Naive thymus-derived CD8-positive, alpha-beta T cell (primary cell): ENCODE data around the gene TRMU. TPM values are rescaled to one million over a fixed set of nuclear protein-coding genes. Genes with fewer than 3 reads are reported as not detected.

Experiments used
- ATAC-seq, 2 donors: fragments of 150-1000 bp; cut with Tn5 transposase in 1 of 2; sonication (Bioruptor Pico), chemical (Tn5 transposase) in 1 of 2; 1 replicate in 1 of 2; 2 replicates in 1 of 2; pipeline ENCODE4 v1.10.0; 2021; ENCODE audit warnings: mild to moderate bottlenecking in 2 of 2, moderate library complexity in 2 of 2
- POLR2A ChIA-PET: fragments of 350-600 bp; sonication (Branson Sonifier 250); formaldehyde crosslinking; loops from one replicate; lab custom pipeline; 2021; ENCODE audit warnings: antibody characterized with exemption; lab: Charles Lee
- DNase-seq, 10 donors: peaks; one replicate each; pipeline versions ENCODE4 v3.0.0 to v3.0.0-alpha.2; 2020 to 2022
- H3K27ac Mint-ChIP-seq, 10 donors: one replicate each; pipeline ENCODE4 v1.8.0; 2020 to 2022; ENCODE audit warnings: mild to moderate bottlenecking in 10 of 10, mixed read lengths in 10 of 10, moderate library complexity in 4 of 10, inconsistent platforms in 1 of 10
- H3K27me3 Mint-ChIP-seq, 5 donors: one replicate each; pipeline ENCODE4 v1.8.0; 2021 to 2022; ENCODE audit warnings: mixed read lengths in 5 of 5
- H3K36me3 Mint-ChIP-seq, 3 donors: one replicate each; pipeline ENCODE4 v1.8.0; 2020 to 2022; ENCODE audit warnings: mixed read lengths in 3 of 3, mild to moderate bottlenecking in 2 of 3, inconsistent platforms in 1 of 3
- H3K4me1 Mint-ChIP-seq, 4 donors: one replicate each; pipeline ENCODE4 v1.8.0; 2021 to 2022; ENCODE audit warnings: mixed read lengths in 4 of 4
- H3K4me3 Mint-ChIP-seq, 10 donors: one replicate each; pipeline ENCODE4 v1.8.0; 2020 to 2022; ENCODE audit warnings: mild to moderate bottlenecking in 10 of 10, mixed read lengths in 10 of 10, moderate library complexity in 6 of 10, inconsistent platforms in 1 of 10
- H3K9me3 Mint-ChIP-seq, 9 donors: one replicate each; pipeline ENCODE4 v1.8.0; 2020 to 2022; ENCODE audit warnings: mixed read lengths in 9 of 9, mild to moderate bottlenecking in 3 of 9, inconsistent platforms in 1 of 9, moderate library complexity in 1 of 9
- polyA plus RNA-seq, 3 donors: library from polyadenylated mRNA; unstranded; fragments of 300-500 nt; fragmentation: Illumina TruSeq; gene quantifications; one replicate each; pipeline ENCODE4 v1.2.3, GENCODE V29; 2021
- total RNA-seq, 8 experiments: library from RNA in 2 of 8; stranded (reverse) in 2 of 8; gene quantifications; one replicate each; pipeline ENCODE4 v1.2.3 and lab custom pipeline; 2021 to 2026

Gene TRMU
- total and polyA plus RNA-seq, 5 experiments from 2014 or later = 14.6 to 91.7 (median 17.3) TPM

DNA sequence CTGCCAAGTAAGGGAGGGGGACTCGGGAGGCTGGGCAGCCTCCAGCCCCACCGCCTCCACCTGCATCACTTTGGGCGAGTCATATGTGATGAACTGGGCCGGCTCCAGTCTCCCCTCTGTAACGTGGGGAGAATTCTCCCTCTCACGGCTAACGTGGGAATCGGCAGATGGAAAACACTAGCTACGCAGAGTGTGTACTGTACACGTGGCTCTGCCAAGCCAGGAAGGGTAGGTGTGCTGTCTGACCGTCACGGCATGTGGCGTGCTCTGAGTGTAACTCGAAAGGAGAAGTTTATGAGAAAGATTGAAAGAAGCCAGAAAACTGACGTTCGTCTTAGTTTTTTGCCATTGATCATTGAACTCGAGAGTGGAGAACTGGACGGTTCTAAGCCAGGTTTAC lies 13.7 kb downstream of the TRMU start:
- peaks cover 0 to 95% (median 17%) of the 10 kb centered on the region in 3 donors for H3K36me3 Mint-ChIP-seq
- ATAC-seq = no peak
- H3K4me3 Mint-ChIP-seq = no peak overlapping the region
- POLR2A ChIA-PET = interaction anchor here (0.7 kb wide), 1 partner anchor 134 kb away, joined by 3 read pairs; no protein-coding TSS in a partner anchor
- H3K27ac Mint-ChIP-seq = no peak overlapping the region
- peaks cover 0 to 13% (median 4%) of the 10 kb centered on the region in 4 donors for H3K4me1 Mint-ChIP-seq
- DNase-seq = no peak
- H3K9me3 Mint-ChIP-seq = no peaks in the 10 kb centered on the region
- H3K27me3 Mint-ChIP-seq = no peaks in the 10 kb centered on the region

GRCh38 chr22:46349681-46350080 lies 14.2 kb downstream of the TRMU start:
- ATAC-seq = no peak
- H3K9me3 Mint-ChIP-seq = no peaks in the 10 kb centered on the region
- H3K27ac Mint-ChIP-seq = no peak overlapping the region
- H3K27me3 Mint-ChIP-seq = no peaks in the 10 kb centered on the region
- POLR2A ChIA-PET = interaction anchor here (0.7 kb wide), 1 partner anchor 133 kb away, joined by 3 read pairs; no protein-coding TSS in a partner anchor
- H3K4me1 Mint-ChIP-seq = peaks cover 0 to 9% (median 1%) of the 10 kb centered on the region in 4 donors
- no peak overlapping the region for H3K4me3 Mint-ChIP-seq
- peaks cover 0 to 91% (median 17%) of the 10 kb centered on the region in 3 donors for H3K36me3 Mint-ChIP-seq
- DNase-seq = no peak

GRCh38 chr22:46350121-46350520 lies 14.6 kb downstream of the TRMU start:
- H3K4me1 Mint-ChIP-seq = peaks cover 0 to 7% (median under 1%) of the 10 kb centered on the region in 4 donors
- POLR2A ChIA-PET = interaction anchor here (0.7 kb wide), 1 partner anchor 133 kb away, joined by 3 read pairs; no protein-coding TSS in a partner anchor
- H3K27ac Mint-ChIP-seq = no peak overlapping the region
- H3K4me3 Mint-ChIP-seq = no peak overlapping the region
- DNase-seq (no peak), ATAC-seq (no peak)
- peaks cover 0 to 86% (median 17%) of the 10 kb centered on the region in 3 donors for H3K36me3 Mint-ChIP-seq
- no peaks in the 10 kb centered on the region for H3K27me3 Mint-ChIP-seq
- H3K9me3 Mint-ChIP-seq = no peaks in the 10 kb centered on the region

DNA sequence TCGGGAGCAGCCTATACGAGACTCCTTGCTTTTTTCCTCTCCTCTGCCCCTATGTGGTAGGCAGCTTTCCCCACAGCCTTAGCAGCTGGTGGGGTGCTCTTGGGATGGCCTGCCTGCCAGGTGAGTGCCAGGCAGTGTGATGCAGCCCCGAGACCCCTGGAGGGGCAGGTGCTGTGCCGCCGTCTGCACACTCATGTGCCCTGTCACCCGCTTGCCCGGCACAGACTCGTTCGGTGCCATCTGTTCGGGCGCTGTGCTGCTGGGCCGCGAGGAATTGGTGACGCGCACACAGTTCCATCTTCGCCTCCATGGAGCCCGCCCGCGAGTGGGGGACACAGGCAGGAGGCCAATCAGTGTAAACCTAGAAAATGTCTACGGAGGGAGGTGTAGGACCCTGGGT lies 15.1 kb downstream of the TRMU start:
- Mint-ChIP-seq H3K27ac (no peak overlapping the region), H3K4me3 (no peak overlapping the region), H3K36me3 (peaks cover 0 to 86% (median 17%) of the 10 kb centered on the region in 3 donors), H3K4me1 (peaks cover 0 to 11% (median 2%) of the 10 kb centered on the region in 4 donors), H3K9me3 (no peaks in the 10 kb centered on the region), H3K27me3 (no peaks in the 10 kb centered on the region)
- DNase-seq = no peak
- ATAC-seq = no peak
- POLR2A ChIA-PET = no interaction called here

DNA sequence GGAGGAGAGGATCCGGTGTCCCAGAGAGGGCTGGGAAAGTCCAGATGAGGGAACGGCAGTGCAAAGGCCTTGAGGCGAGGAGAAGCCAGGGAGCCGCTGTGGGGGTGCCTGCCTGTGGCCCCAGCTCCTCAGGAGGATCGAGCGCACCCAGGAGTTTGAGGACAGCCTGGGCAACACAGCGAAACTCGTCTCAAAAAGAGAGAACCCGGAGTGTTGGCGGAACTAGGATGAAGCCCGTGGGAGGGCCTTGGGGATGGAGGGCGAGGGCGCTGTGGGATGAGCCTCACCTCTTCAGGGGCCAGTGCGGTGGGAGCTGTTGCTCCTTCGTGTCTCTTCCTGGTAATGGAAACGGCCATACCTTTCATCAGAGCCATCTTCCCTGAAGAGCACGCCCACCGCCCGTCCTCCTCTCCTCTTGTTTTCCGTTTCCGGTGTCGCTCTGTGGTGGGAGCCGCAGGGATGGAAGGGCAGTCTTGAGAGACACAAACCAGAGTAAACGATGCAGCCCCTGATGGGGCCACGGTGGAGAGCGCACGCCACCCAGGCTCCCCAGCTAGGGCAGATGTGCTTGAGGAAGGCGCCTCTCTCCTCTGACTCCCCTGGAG lies 15.7 kb downstream of the TRMU start:
- POLR2A ChIA-PET = no interaction called here
- Mint-ChIP-seq H3K4me1 (peaks cover 0 to 10% (median 2%) of the 10 kb centered on the region in 4 donors), H3K27ac (peak overlapping the region in 1 of 10 donors; percentile 80), H3K36me3 (peaks cover 0 to 80% (median 15%) of the 10 kb centered on the region in 3 donors), H3K4me3 (no peak overlapping the region), H3K9me3 (no peaks in the 10 kb centered on the region), H3K27me3 (no peaks in the 10 kb centered on the region)
- DNase-seq (peak in 1 of 10 donors; percentile 36), ATAC-seq (no peak)

DNA sequence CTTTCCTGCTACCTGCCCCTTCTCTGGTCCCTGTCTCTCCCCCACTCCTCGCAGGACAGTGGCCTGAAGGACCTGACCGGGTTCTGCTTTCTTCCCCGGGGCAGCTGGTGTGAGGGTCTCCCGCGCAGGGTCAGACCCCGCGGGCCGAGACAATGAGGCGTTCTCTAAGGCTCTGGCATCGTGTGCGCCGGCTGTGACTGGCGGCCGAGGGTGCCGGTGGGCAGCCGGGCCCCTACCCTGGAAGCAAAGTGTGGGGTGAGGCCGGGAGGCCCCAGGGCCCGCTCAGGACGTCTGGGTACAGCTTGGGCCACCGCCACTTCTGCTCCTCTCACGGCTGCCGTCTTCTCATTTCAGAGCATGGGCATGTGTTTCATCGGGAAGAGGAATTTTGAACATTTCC lies 16.3 kb downstream of the TRMU start:
- Mint-ChIP-seq H3K9me3 (no peaks in the 10 kb centered on the region), H3K27ac (peak overlapping the region in 1 of 10 donors; percentile 80), H3K36me3 (peaks cover 0 to 76% (median 15%) of the 10 kb centered on the region in 3 donors), H3K27me3 (no peaks in the 10 kb centered on the region), H3K4me3 (no peak overlapping the region), H3K4me1 (peaks cover 0 to 9% (median 2%) of the 10 kb centered on the region in 4 donors)
- DNase-seq = peak in 1 of 10 donors; percentile 30
- ATAC-seq = no peak
- POLR2A ChIA-PET = no interaction called here

DNA sequence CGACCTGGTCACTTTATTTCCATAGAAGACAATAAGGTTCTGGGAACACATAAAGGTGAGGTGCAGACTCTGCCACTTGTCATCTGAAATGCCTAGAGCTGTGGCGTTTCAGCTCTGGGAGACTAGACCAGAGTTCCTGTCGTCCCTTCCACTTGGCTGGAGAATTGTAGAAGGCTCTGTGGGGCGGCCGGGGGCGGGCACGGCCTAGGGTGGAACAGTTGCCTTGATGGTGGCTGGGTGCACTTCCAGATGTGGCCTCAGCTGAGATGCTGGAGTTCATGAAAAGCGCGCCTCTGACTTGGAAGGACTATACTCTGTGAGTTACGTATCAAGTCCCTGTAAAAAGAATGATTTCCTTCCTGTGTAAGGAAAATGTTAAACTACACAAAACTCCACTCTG lies 16.8 kb downstream of the TRMU start:
- H3K27me3 Mint-ChIP-seq = no peaks in the 10 kb centered on the region
- H3K36me3 Mint-ChIP-seq = peaks cover 0 to 74% (median 15%) of the 10 kb centered on the region in 3 donors
- DNase-seq = no peak
- POLR2A ChIA-PET = no interaction called here
- peaks cover 0 to 9% (median 2%) of the 10 kb centered on the region in 4 donors for H3K4me1 Mint-ChIP-seq
- H3K27ac Mint-ChIP-seq = no peak overlapping the region
- ATAC-seq = no peak
- no peak overlapping the region for H3K4me3 Mint-ChIP-seq
- H3K9me3 Mint-ChIP-seq = no peaks in the 10 kb centered on the region

DNA sequence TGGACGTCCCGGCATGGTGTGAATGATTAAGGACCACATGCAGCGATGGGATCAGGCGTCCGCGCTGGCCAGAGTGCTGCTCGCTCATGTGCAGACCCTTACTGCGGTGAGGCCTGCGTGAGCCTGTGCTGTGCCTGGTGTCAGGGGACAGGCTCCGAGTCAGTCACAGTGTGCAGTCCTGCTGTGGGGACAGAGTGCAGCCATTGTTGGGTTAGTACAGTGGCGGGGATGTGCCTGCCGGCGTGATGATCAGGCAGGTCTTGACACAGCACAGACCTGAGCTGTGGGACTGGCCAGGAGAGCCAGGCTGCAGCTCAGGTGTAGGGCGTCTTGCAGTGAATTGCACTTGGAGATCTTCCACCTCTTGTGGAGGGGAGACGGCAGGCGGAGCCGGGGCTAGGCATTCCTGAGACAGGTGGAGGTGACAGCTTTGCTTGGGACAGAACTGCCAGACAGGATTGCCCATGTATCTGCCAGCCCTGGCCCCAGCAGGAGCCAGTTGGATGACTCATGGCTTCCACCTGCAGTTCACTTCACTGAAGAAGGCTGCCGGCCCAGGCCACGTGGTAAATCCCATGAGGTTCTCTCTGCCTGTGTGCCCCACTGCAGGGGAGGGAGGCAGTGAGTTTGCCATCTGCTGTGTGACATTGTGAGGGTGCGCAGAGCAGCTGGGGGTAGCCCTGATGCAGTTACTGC lies 17.3 kb downstream of the TRMU start:
- POLR2A ChIA-PET = no interaction called here
- H3K4me3 Mint-ChIP-seq = no peak overlapping the region
- DNase-seq = no peak
- H3K27me3 Mint-ChIP-seq = no peaks in the 10 kb centered on the region
- peaks cover 0 to 9% (median 2%) of the 10 kb centered on the region in 4 donors for H3K4me1 Mint-ChIP-seq
- no peak for ATAC-seq
- no peaks in the 10 kb centered on the region for H3K9me3 Mint-ChIP-seq
- H3K27ac Mint-ChIP-seq = no peak overlapping the region
- H3K36me3 Mint-ChIP-seq = peaks cover 0 to 72% (median 15%) of the 10 kb centered on the region in 3 donors

DNA sequence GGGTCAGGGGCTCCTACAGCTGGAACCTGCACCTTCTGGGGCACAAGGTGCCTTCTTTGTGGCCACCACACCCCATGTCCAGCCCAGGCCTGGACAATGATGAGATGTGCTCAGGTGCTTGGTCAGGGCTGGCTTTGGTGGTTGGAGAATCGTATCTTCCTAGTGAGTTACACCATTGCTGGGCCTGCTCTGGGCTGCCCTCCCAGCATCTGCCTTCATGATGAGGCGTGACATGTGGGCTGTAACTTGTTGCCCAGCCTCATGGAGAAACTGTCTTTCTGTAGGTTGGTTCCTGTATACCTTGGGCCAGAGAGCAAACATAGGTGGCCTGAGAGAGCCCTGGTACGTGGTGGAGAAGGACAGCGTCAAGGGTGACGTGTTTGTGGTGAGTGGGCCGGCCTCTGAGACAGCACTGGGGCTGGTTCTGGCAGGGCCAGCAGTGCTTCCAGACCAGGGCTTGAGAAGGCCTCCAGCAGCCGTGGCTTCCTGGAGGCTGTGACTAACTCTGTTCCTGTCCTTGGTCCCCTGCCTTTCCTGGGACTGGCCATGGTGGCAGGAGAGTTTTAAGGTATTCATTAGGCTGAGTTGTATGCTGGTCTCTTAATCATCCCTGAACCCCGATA lies 18.1 kb downstream of the TRMU start:
- ATAC-seq = no peak
- Mint-ChIP-seq H3K4me1 (peaks cover 0 to 9% (median 2%) of the 10 kb centered on the region in 4 donors), H3K9me3 (no peaks in the 10 kb centered on the region), H3K27me3 (no peaks in the 10 kb centered on the region), H3K36me3 (peaks cover 0 to 65% (median 15%) of the 10 kb centered on the region in 3 donors), H3K27ac (no peak overlapping the region), H3K4me3 (no peak overlapping the region)
- DNase-seq = no peak
- POLR2A ChIA-PET = no interaction called here

- DNase-seq (no peak), ATAC-seq (no peak)
- Mint-ChIP-seq H3K27me3 (no peaks in the 10 kb centered on the region), H3K36me3 (peaks cover 0 to 57% (median 11%) of the 10 kb centered on the region in 3 donors), H3K27ac (no peak overlapping the region), H3K4me1 (peaks cover 0 to 9% (median 2%) of the 10 kb centered on the region in 4 donors), H3K9me3 (no peaks in the 10 kb centered on the region), H3K4me3 (no peak overlapping the region)
- POLR2A ChIA-PET = no interaction called here
Observed at GRCh38 chr22:46354176-46354992, 18.9 kb downstream of the TRMU start.

DNA sequence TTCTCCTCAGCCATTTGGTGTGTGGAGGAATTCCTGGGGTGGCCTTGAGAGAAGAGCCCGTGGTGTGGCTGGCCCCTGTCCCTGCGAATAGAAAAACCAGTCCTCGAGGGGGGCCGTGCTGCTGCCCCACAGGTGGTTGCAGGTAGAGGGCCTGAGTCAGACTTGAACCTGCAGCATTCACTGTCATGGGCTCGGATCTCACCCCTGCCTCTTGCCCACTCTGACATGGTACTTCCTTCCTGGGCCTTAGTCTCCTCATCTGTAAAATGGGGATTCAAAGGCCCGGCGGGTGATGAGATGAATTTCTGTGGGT lies 19.4 kb downstream of the TRMU start:
- H3K27ac Mint-ChIP-seq = no peak overlapping the region
- ATAC-seq = no peak
- H3K9me3 Mint-ChIP-seq = peaks cover 0 to 2% (median 0%) of the 10 kb centered on the region in 9 donors
- peaks cover 0 to 9% (median 2%) of the 10 kb centered on the region in 4 donors for H3K4me1 Mint-ChIP-seq
- POLR2A ChIA-PET = no interaction called here
- DNase-seq = no peak
- H3K4me3 Mint-ChIP-seq = no peak overlapping the region
- no peaks in the 10 kb centered on the region for H3K27me3 Mint-ChIP-seq
- peaks cover 0 to 51% (median 8%) of the 10 kb centered on the region in 3 donors for H3K36me3 Mint-ChIP-seq

DNA sequence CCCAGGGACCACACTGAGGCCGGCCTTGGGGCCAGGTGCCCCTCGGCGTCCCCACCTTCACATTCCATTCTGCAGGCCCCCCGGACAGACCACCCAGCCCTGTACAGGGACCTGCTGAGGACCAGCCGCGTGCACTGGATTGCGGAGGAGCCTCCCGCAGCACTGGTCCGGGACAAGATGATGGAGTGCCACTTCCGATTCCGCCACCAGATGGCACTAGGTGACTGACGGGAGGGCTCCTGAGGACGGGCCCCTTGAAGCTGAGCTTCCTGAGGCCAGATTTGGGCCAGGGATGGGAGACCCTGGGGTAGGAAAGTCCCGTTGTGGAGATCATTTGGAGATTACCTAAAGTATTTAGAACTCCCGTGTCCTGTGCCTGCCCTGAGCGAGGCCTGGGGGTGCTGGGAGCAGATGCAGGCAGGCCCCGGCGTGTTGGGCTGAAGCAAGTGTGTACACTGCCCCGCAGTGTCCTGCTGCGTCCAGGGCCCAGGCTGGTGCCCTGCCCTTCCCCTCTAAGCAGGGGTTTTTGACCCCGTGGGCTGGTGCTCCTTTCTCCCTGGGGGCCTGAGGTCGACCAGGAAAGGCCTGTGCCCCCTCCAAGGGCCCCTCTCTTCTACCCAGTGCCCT lies 20.0 kb downstream of the TRMU start:
- POLR2A ChIA-PET = no interaction called here
- Mint-ChIP-seq H3K4me1 (peaks cover 0 to 11% (median 2%) of the 10 kb centered on the region in 4 donors), H3K36me3 (peaks cover 3 to 46% (median 6%) of the 10 kb centered on the region in 3 donors), H3K27ac (peak overlapping the region in 4 of 10 donors; percentile 2 to 48 (median 38)), H3K4me3 (no peak overlapping the region), H3K27me3 (no peaks in the 10 kb centered on the region), H3K9me3 (peaks cover 0 to 8% (median 3%) of the 10 kb centered on the region in 9 donors)
- ATAC-seq (peak; percentile 50 to 51), DNase-seq (peak; percentile 16 to 75 (median 49))
